K562 (cell line): Measurements from ENCODE around the gene ATP9B. TPM values are rescaled to one million over a fixed set of nuclear protein-coding genes. Genes with fewer than 3 reads are reported as not detected.

Experiments used
- ATAC-seq: fragments of 200-7000 bp; cut with Tn5 transposase; 3 replicates; pipeline ENCODE4 v1.9.1; 2020; ENCODE audit warnings: moderate library complexity
- BruUV-seq: library from RNA; stranded (reverse); fragments of 400-500 nt; replicated peaks from 2 replicates; lab custom pipeline; 2021; lab: Mats Ljungman, UMichigan
- CTCF ChIA-PET: fragments of 300-600 bp; formaldehyde crosslinking; extraction: SDS; loops from one replicate; lab custom pipeline; 2021; ENCODE audit warnings: low intra/inter-chr PET ratio; lab: Yijun Ruan, JAX
- POLR2A ChIA-PET: fragments of 300-600, 350-650 bp; sonication (Branson Sonifier 250); formaldehyde crosslinking; extraction: SDS; loops from one replicate; lab custom pipeline; 2021; ENCODE audit warnings: antibody characterized with exemption, inconsistent platforms; lab: Yijun Ruan, JAX
- DNase-seq, 4 experiments: peaks; one replicate each; pipeline versions ENCODE4 v3.0.0 to v3.0.0-alpha.2; 2011 to 2018; ENCODE audit warnings: low spot score in 3 of 4, mixed read lengths in 3 of 4; ENCODE audit errors: extremely low read depth in 1 of 4
- FAIRE-seq: peaks from 2 replicates; lab custom pipeline; 2011; peaks lifted over from hg19 to GRCh38; lab: Jason Lieb, UNC
- H2AFZ ChIP-seq: 2 replicates; pipeline ENCODE4 v1.6.0; 2011; ENCODE audit warnings: low read depth, low read length, control low read depth, inconsistent platforms
- H3K27ac ChIP-seq: fragments of 200-600 bp; 3 replicates; pipeline ENCODE4 v1.8.0; 2011; ENCODE audit warnings: low read depth, mild to moderate bottlenecking, control low read depth, inconsistent platforms, low read length, moderate library complexity, mixed read lengths; ENCODE audit errors: extremely low read depth
- H3K27me3 ChIP-seq, 2 experiments: fragments of 300-600 bp in 1 of 2; 2 replicates in 1 of 2; 3 replicates in 1 of 2; pipeline versions ENCODE4 v1.6.0 to v1.8.0; 2011; ENCODE audit warnings: inconsistent platforms in 2 of 2, low read length in 2 of 2, mild to moderate bottlenecking in 1 of 2, mixed read lengths in 1 of 2, moderate library complexity in 1 of 2; ENCODE audit not compliant: control insufficient read depth in 2 of 2, insufficient read depth in 2 of 2
- H3K36me3 ChIP-seq: fragments of 300-600 bp; 3 replicates; pipeline ENCODE4 v1.8.0; 2011; ENCODE audit warnings: mild to moderate bottlenecking, low read length, inconsistent platforms; ENCODE audit not compliant: control insufficient read depth, insufficient read depth
- H3K4me1 ChIP-seq, 2 experiments: fragments of 200-600 bp in 1 of 2; replicated peaks in 1 of 2; 2 replicates in 1 of 2; 3 replicates in 1 of 2; pipeline versions ENCODE4 v1.5.1 to v1.8.0; 2011; ENCODE audit warnings: inconsistent platforms in 2 of 2, low read length in 2 of 2, mild to moderate bottlenecking in 1 of 2, mixed read lengths in 1 of 2, moderate library complexity in 1 of 2; ENCODE audit not compliant: control insufficient read depth in 2 of 2, insufficient read depth in 2 of 2
- H3K4me2 ChIP-seq: 2 replicates; pipeline ENCODE4 v1.6.1; 2011; ENCODE audit warnings: low read length, control low read depth, inconsistent platforms, mixed read lengths; ENCODE audit not compliant: insufficient read depth
- H3K4me3 ChIP-seq: fragments of 200-600 bp; sonication (generic), shearing (Covaris generic); 2 replicates; pipeline ENCODE4 v1.5.1; 2016; ENCODE audit warnings: control low read depth, inconsistent platforms
- H3K79me2 ChIP-seq: fragments of 200-600 bp; 3 replicates; pipeline ENCODE4 v1.8.0; 2011; ENCODE audit warnings: low read length, inconsistent platforms; ENCODE audit not compliant: control insufficient read depth, insufficient read depth
- H3K9ac ChIP-seq, 2 experiments: 2 replicates each; pipeline versions ENCODE4 v1.6.0 to v1.6.1; 2011; ENCODE audit warnings: low read depth in 2 of 2, low read length in 2 of 2, control low read depth in 1 of 2, inconsistent platforms in 1 of 2, mild to moderate bottlenecking in 1 of 2, mixed read lengths in 1 of 2; ENCODE audit not compliant: insufficient read depth in 1 of 2
- H3K9me1 ChIP-seq: one replicate; pipeline ENCODE4 v1.6.0; 2011; ENCODE audit warnings: inconsistent platforms, mild to moderate bottlenecking, low read length, moderate library complexity; ENCODE audit not compliant: control insufficient read depth, insufficient read depth
- H3K9me3 ChIP-seq: replicated peaks from 2 replicates; pipeline ENCODE4 v1.5.1; 2011; ENCODE audit warnings: low read depth, low read length, inconsistent platforms; ENCODE audit not compliant: control insufficient read depth, insufficient read depth
- H4K20me1 ChIP-seq: replicated peaks from 2 replicates; pipeline ENCODE4 v1.6.1; 2011; ENCODE audit warnings: low read length, inconsistent platforms, mixed read lengths; ENCODE audit not compliant: control insufficient read depth, insufficient read depth
- C11orf30 ChIP-seq: fragments of 450-650 bp; IDR thresholded peaks from 2 replicates; pipeline ENCODE4 v1.6.1; 2016; ENCODE audit warnings: low read depth, mild to moderate bottlenecking
- HDGF ChIP-seq: fragments of 450-650 bp; IDR thresholded peaks from 2 replicates; pipeline ENCODE4 v1.6.1; 2016
- MAFK ChIP-seq: IDR thresholded peaks from 2 replicates; pipeline ENCODE4 v1.6.1; 2011; ENCODE audit warnings: low read length, improper control_type of control experiment
- RUNX1 ChIP-seq: sonication (generic); IDR thresholded peaks from 2 replicates; pipeline ENCODE4 v1.6.1; 2016; ENCODE audit warnings: antibody characterized with exemption, low read depth
- ZBTB43 ChIP-seq: sonication (generic); formaldehyde crosslinking; IDR thresholded peaks from 2 replicates; pipeline ENCODE4 v1.8.0; 2023; ENCODE audit warnings: mild to moderate bottlenecking, missing genetic modification reagents
- ZNF316 ChIP-seq: fragments of 450-650 bp; IDR thresholded peaks from 2 replicates; pipeline ENCODE4 v1.6.1; 2016
- ZZZ3 ChIP-seq: fragments of 450-650 bp; IDR thresholded peaks from 2 replicates; pipeline ENCODE4 v1.6.1; 2016; ENCODE audit warnings: antibody characterized with exemption, mild to moderate bottlenecking, moderate library complexity
- WGBS: fragments of 100-300 bp; shearing (Covaris generic); methylation state at CpG from one replicate; pipeline ENCODE4 v1.1.6; 2016; ENCODE audit warnings: low coverage, mixed read lengths; ENCODE audit not compliant: insufficient coverage; ENCODE audit errors: missing lambda C conversion rate; 5-methylcytosine and 5-hydroxymethylcytosine counted together
- in situ Hi-C: fragments of 300-500 bp; cut with MboI; formaldehyde crosslinking; loops from 4 replicates; pipeline ENCODE4 v1.15.0; 2018; ENCODE audit warnings: inconsistent platforms, mixed read lengths
- intact Hi-C: fragments of 100-400 bp; cut with micrococcal nuclease; formaldehyde crosslinking; loops from 2 replicates; pipeline ENCODE4 v1.14.2; 2022
- polyA plus RNA-seq, 8 experiments: library from polyadenylated mRNA; depleted of rRNA in 4 of 8; stranded (reverse) in 5 of 8; unstranded in 3 of 8; fragments of >200 nt; fragmentation: Nextera tagmentation in 2 of 8; fragmentation: Illumina TruSeq in 1 of 8; extraction: Ambion mirVana in 2 of 8; extraction: Trizol in 1 of 8; gene quantifications; 2 replicates each; pipeline versions ENCODE4 v1.2.1 to v1.2.3, GENCODE V29; 2011 to 2014; ENCODE audit warnings: inconsistent platforms in 1 of 8, missing spikeins in 1 of 8
- total RNA-seq, 7 experiments: library from RNA; depleted of rRNA in 6 of 7; stranded (reverse); fragments of >200 nt in 6 of 7; fragmentation: Illumina TruSeq in 2 of 7; extraction: Trizol in 2 of 7; gene quantifications; 2 replicates each; pipeline versions ENCODE4 v1.2.1 to v1.2.3, GENCODE V29; 2011 to 2021; ENCODE audit warnings: low replicate concordance in 1 of 7

ATP9B gene
- total and polyA plus RNA-seq, 9 of the 15 experiments (the other 6 are each of a cell fraction or from before 2014, with no cell fraction given): 0.66 to 13.2 (median 7.9) TPM

GRCh38 chr18:79191418-79191817 is 122.2 kb downstream of the ATP9B start:
- Histone ChIP-seq H3K27me3 (no peaks in the 10 kb centered on the region), H3K4me1 (no peaks in the 10 kb centered on the region), H3K4me2 (no peak overlapping the region), H4K20me1 (no peaks in the 10 kb centered on the region), H3K4me3 (no peak overlapping the region), H3K36me3 (0 out of 3 replicates have a peak, but pooled peaks cover 3% of the 10 kb centered on the region), H3K9me1 (no peaks in the 10 kb centered on the region), H3K79me2 (no peaks in the 10 kb centered on the region), H3K27ac (no peak overlapping the region), H3K9me3 (no peaks in the 10 kb centered on the region), H3K9ac (no peak overlapping the region), H2AFZ (no peak overlapping the region)
- in situ Hi-C loops: no loop called here
- CTCF ChIA-PET: no interaction called here
- WGBS: 66% methylated on average over 4 of the region's 4 CpGs
- BruUV-seq: no TSS peak
- FAIRE-seq: no peak
- no peak for TF ChIP-seq ZZZ3
- peak; percentile 30; the same call in 1 of the 2 replicates for TF ChIP-seq MAFK
- no peak for TF ChIP-seq RUNX1
- no peak for TF ChIP-seq ZBTB43
- TF ChIP-seq ZNF316: peak; percentile 74; the same call in 1 of the 2 replicates
- peak; percentile 59; the same call in 1 of the 2 replicates for TF ChIP-seq C11orf30
- no peak for TF ChIP-seq HDGF
- no peak for DNase-seq
- ATAC-seq: no peak
- POLR2A ChIA-PET: no interaction called here
- intact Hi-C loops: no loop called here
